B cell (primary cell): ENCODE data around the gene NPL.

Source experiments
- EZH2 ChIP-seq: IDR thresholded peaks from 2 replicates; pipeline ENCODE4 v1.6.1; 2012; ENCODE audit warnings: borderline replicate concordance, low read depth, mild to moderate bottlenecking, moderate library complexity, low read length; ENCODE audit not compliant: insufficient read depth, poor library complexity, severe bottlenecking
- TF ChIP-seq, protein P1 (sequence below): fragments of 200-600 bp; IDR thresholded peaks from one replicate; pipeline ENCODE4 v1.8.0; 2022; ENCODE audit warnings: antibody characterized with exemption, mild to moderate bottlenecking

DNA sequence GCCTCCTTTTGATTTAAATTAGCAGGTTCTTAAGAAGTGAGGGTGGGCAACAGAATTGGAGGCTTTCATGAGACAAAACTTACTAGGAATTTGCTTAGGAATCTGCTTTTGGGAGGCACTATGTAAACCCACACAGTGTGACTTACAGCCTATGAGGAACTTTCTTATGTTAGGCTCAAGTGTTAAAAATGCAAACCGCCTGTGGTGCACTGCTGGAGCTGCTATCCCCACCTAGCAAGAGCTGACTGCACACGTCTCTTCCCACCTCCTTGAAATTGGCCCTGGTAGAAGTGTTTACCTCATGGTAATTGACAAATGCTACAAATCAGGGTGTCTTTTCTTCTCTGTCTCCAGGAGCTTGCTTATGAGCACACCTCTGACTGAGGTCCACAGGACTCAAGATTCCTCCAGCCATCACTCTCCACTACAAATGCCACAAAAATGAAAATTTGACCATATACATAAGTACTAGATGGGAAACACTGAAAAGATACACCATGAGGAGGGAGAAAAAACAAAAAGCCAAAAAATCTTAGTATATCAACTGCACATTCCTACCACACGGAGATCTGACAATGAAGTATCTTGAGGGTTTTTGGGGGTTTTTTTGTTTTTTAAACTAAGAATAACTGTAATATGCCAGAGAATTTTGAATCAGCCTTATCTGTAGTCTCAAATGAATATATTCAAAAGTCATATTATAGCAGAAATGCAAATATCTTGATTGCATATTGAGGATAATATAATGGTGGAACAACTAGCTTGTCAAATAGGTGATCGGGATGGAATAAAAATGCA, 18.2 kb upstream of the NPL start:
- TF ChIP-seq, protein P1, sequence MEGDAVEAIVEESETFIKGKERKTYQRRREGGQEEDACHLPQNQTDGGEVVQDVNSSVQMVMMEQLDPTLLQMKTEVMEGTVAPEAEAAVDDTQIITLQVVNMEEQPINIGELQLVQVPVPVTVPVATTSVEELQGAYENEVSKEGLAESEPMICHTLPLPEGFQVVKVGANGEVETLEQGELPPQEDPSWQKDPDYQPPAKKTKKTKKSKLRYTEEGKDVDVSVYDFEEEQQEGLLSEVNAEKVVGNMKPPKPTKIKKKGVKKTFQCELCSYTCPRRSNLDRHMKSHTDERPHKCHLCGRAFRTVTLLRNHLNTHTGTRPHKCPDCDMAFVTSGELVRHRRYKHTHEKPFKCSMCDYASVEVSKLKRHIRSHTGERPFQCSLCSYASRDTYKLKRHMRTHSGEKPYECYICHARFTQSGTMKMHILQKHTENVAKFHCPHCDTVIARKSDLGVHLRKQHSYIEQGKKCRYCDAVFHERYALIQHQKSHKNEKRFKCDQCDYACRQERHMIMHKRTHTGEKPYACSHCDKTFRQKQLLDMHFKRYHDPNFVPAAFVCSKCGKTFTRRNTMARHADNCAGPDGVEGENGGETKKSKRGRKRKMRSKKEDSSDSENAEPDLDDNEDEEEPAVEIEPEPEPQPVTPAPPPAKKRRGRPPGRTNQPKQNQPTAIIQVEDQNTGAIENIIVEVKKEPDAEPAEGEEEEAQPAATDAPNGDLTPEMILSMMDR: no peak
- TF ChIP-seq EZH2: no peak
